DND-41 (cell line): ENCODE results near the gene PKHD1.
"Not testable (repeated sequence)": the region's sequence is repeated elsewhere in the genome, so short reads cannot be mapped to it uniquely, and the experiment has no call there.

ENCODE experiments used
- ATAC-seq: fragments of 200-7000 bp; cut with Tn5 transposase; 3 replicates; pipeline ENCODE4 v1.9.1; 2021; ENCODE audit warnings: low read depth; ENCODE audit not compliant: insufficient read depth
- DNase-seq: peaks from one replicate; pipeline ENCODE4 v3.0.0-alpha.2; 2020
- H2AFZ ChIP-seq: 2 replicates; pipeline ENCODE4 v1.6.0; 2012; ENCODE audit warnings: low read depth, low read length
- H3K27ac ChIP-seq: 2 replicates; pipeline ENCODE4 v1.5.1; 2012; ENCODE audit warnings: low read length, inconsistent platforms
- H3K27me3 ChIP-seq: fragments of 200-600 bp; sonication (generic); 2 replicates; pipeline ENCODE4 v1.6.0; 2012; ENCODE audit warnings: low read length, mild to moderate bottlenecking, inconsistent platforms; ENCODE audit not compliant: insufficient read depth, poor library complexity
- H3K36me3 ChIP-seq: 2 replicates; pipeline ENCODE4 v1.5.1; 2012; ENCODE audit warnings: low read length, inconsistent platforms; ENCODE audit not compliant: insufficient read depth
- H3K4me1 ChIP-seq: 2 replicates; pipeline ENCODE4 v1.5.1; 2012; ENCODE audit warnings: mild to moderate bottlenecking, low read length; ENCODE audit not compliant: insufficient read depth
- H3K4me2 ChIP-seq: 2 replicates; pipeline ENCODE4 v1.6.0; 2012; ENCODE audit warnings: mild to moderate bottlenecking, moderate library complexity, low read length, inconsistent platforms; ENCODE audit not compliant: insufficient read depth
- H3K4me3 ChIP-seq, 2 experiments: fragments of 200-600 bp in 1 of 2; shearing (Covaris generic) in 1 of 2; 2 replicates each; pipeline ENCODE4 v1.5.1; 2012 to 2016; ENCODE audit warnings: inconsistent platforms in 2 of 2, low read length in 2 of 2, mild to moderate bottlenecking in 2 of 2, low read depth in 1 of 2, moderate library complexity in 1 of 2
- H3K79me2 ChIP-seq: 2 replicates; pipeline ENCODE4 v1.6.0; 2012; ENCODE audit warnings: low read length, inconsistent platforms; ENCODE audit not compliant: insufficient read depth
- H3K9ac ChIP-seq: 2 replicates; pipeline ENCODE4 v1.6.0; 2012; ENCODE audit warnings: low read depth, mild to moderate bottlenecking, inconsistent platforms, low read length, moderate library complexity
- H3K9me3 ChIP-seq: 2 replicates; pipeline ENCODE4 v1.5.1; 2012; ENCODE audit warnings: low read length, moderate library complexity, mild to moderate bottlenecking, inconsistent platforms; ENCODE audit not compliant: insufficient read depth, severe bottlenecking
- H4K20me1 ChIP-seq: 2 replicates; pipeline ENCODE4 v1.6.0; 2012; ENCODE audit warnings: low read length; ENCODE audit not compliant: insufficient read depth
- EZH2 ChIP-seq: IDR thresholded peaks from 3 replicates; pipeline ENCODE4 v1.6.1; 2012; ENCODE audit warnings: borderline replicate concordance, low read depth, mild to moderate bottlenecking, moderate library complexity, low read length, inconsistent platforms; ENCODE audit not compliant: severe bottlenecking
- TF ChIP-seq, protein P1 (sequence below): IDR thresholded peaks from 2 replicates; pipeline ENCODE4 v1.5.1; 2012; ENCODE audit warnings: borderline replicate concordance, low read length, moderate library complexity, mild to moderate bottlenecking; ENCODE audit not compliant: poor library complexity, severe bottlenecking; ENCODE audit errors: extremely low read depth

PKHD1 gene

DNA sequence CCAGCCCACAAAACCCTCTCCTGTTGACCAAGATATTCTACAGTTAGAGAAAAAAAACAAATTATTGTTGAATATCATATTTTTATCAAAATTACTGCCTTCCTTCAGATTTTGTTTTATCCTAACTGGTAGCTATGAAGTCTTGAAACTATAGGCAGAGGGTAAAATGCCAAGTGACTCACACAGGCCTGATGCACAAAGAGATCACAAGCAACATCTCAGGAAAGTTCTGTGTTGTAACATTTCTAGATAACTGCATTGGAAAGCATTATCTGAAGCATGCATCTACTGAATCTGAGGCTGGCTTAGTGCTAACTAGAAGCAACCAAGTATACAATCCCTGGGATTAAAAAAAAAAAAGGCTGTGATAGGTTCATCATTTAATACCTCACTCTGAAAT, 134.2 kb downstream of the PKHD1 start:
- Histone ChIP-seq H3K79me2 (no peaks in the 10 kb centered on the region), H3K4me1 (no peaks in the 10 kb centered on the region), H2AFZ (no peak overlapping the region), H3K27me3 (no peaks in the 10 kb centered on the region), H3K27ac (no peak overlapping the region), H4K20me1 (no peaks in the 10 kb centered on the region), H3K4me2 (no peak overlapping the region), H3K36me3 (no peaks in the 10 kb centered on the region), H3K9me3 (no peaks in the 10 kb centered on the region), H3K4me3 (no peak overlapping the region), H3K9ac (no peak overlapping the region)
- DNase-seq (no peak), ATAC-seq (no peak)
- TF ChIP-seq EZH2: no peak
- TF ChIP-seq, protein P1, sequence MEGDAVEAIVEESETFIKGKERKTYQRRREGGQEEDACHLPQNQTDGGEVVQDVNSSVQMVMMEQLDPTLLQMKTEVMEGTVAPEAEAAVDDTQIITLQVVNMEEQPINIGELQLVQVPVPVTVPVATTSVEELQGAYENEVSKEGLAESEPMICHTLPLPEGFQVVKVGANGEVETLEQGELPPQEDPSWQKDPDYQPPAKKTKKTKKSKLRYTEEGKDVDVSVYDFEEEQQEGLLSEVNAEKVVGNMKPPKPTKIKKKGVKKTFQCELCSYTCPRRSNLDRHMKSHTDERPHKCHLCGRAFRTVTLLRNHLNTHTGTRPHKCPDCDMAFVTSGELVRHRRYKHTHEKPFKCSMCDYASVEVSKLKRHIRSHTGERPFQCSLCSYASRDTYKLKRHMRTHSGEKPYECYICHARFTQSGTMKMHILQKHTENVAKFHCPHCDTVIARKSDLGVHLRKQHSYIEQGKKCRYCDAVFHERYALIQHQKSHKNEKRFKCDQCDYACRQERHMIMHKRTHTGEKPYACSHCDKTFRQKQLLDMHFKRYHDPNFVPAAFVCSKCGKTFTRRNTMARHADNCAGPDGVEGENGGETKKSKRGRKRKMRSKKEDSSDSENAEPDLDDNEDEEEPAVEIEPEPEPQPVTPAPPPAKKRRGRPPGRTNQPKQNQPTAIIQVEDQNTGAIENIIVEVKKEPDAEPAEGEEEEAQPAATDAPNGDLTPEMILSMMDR: no peak

DNA sequence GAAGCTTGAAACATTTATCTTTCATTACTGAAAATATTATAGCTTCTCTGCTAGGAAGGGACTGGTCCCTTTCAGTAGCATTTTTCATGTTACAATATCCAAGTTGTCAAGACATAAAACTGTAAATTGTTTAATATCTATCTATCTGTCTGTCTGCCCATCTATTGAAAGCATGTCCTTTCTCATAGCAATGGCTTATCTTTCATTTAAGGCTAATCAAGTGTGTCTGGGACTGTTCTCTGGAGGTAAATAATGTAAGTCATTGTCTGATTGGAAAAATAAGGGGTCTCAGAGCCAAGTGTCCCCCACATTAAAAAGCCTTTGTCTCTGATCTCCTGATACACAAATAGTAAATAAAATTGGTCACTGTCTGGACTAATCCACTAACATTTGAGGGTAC, 135.5 kb downstream of the PKHD1 start:
- Histone ChIP-seq H3K27ac (no peak overlapping the region), H3K36me3 (no peaks in the 10 kb centered on the region), H3K4me1 (no peaks in the 10 kb centered on the region), H3K27me3 (no peaks in the 10 kb centered on the region), H3K4me3 (no peak overlapping the region), H4K20me1 (no peaks in the 10 kb centered on the region), H3K9ac (no peak overlapping the region), H3K9me3 (no peaks in the 10 kb centered on the region), H2AFZ (no peak overlapping the region), H3K4me2 (no peak overlapping the region), H3K79me2 (no peaks in the 10 kb centered on the region)
- ATAC-seq (no peak), DNase-seq (no peak)
- no peak for TF ChIP-seq EZH2
- TF ChIP-seq, protein P1: no peak

DNA sequence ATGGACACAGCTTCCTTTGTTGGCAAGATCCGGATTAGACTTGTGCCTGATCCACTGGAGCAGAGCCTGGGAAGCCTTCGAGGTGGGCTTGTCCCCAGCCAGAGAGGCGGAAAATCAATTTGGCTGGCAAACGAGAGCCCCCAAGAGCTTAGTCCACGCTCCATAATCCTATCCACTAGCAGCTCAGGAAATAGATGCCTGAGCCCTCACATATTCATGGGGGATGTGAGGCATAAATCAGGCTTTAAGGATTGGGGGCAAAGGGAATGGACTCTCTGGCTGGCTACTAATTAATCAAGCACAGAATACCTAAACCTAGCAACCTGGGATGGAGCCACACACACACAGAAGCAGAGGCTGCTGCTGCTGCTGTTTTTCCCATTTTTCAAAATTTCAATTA, 137.9 kb downstream of the PKHD1 start:
- no peak for ATAC-seq
- Histone ChIP-seq H3K36me3 (no peaks in the 10 kb centered on the region), H3K27ac (no peak overlapping the region), H3K79me2 (no peaks in the 10 kb centered on the region), H4K20me1 (no peaks in the 10 kb centered on the region), H3K4me1 (no peaks in the 10 kb centered on the region), H2AFZ (no peak overlapping the region), H3K9ac (no peak overlapping the region), H3K27me3 (no peaks in the 10 kb centered on the region), H3K9me3 (no peaks in the 10 kb centered on the region), H3K4me2 (no peak overlapping the region), H3K4me3 (no peak overlapping the region)
- DNase-seq: no peak
- TF ChIP-seq, protein P1: no peak
- TF ChIP-seq EZH2: no peak

DNA sequence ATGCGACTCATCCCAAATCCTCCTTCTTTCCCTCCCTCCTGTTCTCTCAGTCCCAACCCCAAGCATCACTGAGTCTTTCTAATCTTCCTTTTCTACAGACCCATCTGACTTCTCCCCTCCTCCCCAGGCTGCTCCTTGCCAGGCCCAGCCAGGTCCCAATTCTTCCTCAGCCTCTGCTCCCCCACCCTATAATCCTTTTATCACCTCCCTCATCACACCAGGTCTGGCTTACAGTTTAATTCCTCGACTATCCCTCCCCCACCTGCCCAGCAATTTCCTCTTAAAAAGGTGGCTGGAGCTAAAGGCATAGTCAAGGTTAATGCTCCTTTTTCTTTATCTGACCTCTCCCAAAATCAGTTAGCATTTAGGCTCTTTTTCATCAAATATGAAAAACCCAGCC, 147.7 kb downstream of the PKHD1 start:
- H3K27me3 ChIP-seq, H3K4me1 ChIP-seq, ATAC-seq, H3K36me3 ChIP-seq, H3K4me2 ChIP-seq, H3K9ac ChIP-seq, H3K79me2 ChIP-seq, H3K9me3 ChIP-seq, H4K20me1 ChIP-seq, H2AFZ ChIP-seq, H3K4me3 ChIP-seq, DNase-seq, H3K27ac ChIP-seq: not testable (repeated sequence)
